AG20443 (cell line): ENCODE results near the gene EMC8.
A peak's percentile ranks its signal among the peaks of the same experiment; 100 is the strongest.
"Not testable (repeated sequence)": the region's sequence is repeated elsewhere in the genome, so short reads cannot be mapped to it uniquely, and the experiment has no call there.

ENCODE experiments used
- DNase-seq: peaks from one replicate; pipeline ENCODE4 v3.0.0; 2012; ENCODE audit warnings: low spot score, mixed read lengths

Gene EMC8

DNA sequence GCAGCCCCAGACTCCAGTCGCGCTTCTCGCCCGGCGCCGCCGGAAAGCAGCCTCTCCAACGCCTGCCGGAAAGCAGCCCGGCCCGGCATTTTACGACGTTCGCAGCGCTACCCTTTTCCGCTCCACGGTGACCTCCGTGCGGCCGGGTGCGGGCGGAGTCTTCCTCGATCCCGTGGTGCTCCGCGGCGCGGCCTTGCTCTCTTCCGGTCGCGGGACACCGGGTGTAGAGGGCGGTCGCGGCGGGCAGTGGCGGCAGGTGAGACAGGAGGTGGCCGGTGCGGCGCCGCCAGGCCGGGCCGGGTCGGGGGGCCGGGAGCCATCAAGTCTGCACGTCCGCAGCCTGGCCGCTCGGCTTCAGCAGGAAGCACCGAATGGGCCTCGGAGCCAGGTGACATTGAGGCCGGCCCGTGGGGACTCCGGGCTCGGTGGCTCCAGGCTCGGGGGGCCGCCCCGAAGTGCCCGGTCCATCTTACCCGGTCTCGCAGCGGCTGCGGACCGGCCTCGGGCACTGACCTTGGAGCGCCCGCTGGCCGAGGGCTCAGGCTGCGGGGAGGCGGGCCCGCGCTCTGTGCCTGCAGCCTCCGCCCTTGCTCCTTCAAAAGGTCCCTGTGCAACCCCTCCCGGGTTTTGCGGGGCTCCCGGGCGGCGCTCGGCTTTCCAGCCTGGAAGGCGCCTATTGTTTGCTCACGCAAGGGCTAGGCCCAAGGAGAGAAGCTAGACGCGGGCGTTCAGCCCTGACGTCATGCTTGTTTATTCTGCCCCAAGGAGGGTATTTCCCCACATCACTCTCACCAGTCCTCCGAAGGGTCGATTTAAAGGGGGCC lies at the start of gene EMC8, which contains the start of gene COX4I1:
TSS of gene EMC8 (minus strand) at position 48 of the 824 bp plus-strand sequence. CDS start 249 bp downstream, outside the sequence.
TSS of gene COX4I1 (plus strand) at position 199 of the 824 bp plus-strand sequence. CDS start 1,511 bp downstream, outside the sequence.
- DNase-seq = peak; percentile 98

GRCh38 chr16:85848986-85849385 lies 49.6 kb upstream of the EMC8 start:
- no peak for DNase-seq

DNA sequence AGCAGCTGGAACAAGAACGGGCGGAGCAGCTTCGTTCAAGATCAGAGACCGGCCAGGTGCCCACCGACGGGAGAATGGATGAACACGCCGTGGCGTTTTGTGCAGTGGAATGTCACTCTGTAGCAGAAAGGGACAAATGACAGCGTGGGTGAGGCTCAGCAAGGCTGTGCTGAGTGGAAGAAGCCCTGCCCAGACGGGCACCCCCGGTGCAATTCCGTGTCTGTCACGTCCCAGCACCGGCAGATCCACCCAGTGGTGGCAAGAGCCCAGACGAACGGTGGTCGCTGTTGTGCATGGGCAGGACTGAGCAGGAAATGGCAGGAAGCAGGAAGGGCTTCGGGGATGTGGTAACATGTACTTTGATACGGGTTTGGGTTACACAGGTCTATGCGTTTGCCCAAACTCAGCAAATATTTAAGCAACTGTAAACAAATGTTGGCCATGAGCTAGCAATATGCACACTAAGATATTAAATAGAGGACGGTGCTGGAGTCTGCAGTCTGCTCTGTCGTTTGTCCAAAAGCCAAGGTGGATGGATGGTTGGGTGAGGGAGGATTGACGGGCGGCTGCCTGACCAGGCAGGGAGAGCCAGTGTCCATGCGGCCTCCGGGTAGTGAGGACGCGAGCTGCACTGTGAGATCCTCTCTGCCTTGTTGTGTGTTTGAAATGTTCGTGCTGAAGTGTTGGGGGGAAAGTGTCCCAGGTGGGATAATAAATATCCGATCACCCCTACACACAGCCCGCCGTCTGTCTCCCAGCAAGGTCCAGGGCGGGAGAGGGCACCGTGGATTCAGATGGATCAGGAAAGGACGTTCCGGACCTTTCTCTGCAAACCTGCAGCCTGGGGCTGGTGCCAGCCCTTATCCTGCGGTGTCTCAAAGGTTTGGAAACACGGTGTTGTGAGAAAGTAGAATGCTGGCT lies 48.6 kb upstream of the EMC8 start:
- no peak for DNase-seq

DNA sequence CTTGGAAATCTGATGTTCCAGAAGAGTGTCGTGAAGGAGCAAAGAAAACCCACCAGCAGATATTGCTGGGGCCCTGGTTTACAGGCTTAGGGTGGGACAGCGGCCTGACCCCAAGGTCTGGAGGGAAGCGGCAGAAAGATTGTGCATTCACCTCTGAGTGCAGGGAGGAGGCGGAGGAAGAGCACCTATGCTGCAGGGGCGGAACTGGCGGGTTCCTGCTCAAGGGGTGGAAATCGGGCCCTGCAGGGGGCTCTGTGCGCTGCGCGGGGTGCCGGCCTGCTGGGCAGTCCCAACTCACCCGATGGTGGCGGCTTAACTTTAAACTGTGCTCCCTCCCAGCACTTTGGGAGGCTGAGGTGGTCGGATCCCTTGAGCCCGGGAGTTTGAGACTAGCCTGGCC lies 47.7 kb upstream of the EMC8 start:
- DNase-seq = no peak

DNA sequence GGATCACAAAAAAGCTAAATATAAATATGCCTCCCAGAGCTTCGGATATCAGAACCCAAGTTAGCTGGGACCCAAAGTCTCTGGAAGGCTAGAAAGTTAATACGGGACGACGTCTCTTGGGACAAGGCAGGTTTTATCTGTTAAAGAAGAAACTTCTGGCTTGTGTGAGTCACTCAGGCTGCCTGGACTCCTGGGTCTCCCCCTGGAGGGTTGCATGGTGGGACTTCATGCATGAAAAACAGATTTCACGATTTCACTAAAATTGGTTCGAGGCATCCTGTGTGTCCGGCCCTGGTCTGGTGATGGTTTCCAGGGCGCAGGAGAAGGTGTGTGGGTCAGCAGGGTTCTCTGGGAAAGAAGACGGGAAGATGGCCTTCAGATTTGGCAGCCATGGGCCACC lies 47.1 kb upstream of the EMC8 start:
- DNase-seq = no peak

DNA sequence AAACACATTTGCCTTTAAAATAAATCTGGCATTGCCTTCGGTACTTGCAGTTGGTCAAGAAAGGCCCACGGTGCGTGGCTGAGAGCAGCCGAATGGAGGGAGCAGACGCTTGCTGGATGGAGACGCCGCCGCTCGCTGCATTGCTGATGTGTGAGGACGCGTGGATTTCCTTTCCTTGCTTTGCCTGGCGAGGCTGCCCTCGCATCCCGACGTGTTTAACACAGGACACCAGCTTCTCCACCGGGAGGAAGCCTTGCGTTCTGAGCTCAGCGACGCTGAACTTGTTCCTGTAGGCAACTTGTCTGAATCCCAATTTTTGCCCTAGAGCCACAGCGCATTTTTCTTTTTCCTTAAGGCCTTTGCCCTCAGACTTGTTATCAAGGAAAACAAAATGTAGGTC lies 45.9 kb upstream of the EMC8 start:
- DNase-seq = no peak

DNA sequence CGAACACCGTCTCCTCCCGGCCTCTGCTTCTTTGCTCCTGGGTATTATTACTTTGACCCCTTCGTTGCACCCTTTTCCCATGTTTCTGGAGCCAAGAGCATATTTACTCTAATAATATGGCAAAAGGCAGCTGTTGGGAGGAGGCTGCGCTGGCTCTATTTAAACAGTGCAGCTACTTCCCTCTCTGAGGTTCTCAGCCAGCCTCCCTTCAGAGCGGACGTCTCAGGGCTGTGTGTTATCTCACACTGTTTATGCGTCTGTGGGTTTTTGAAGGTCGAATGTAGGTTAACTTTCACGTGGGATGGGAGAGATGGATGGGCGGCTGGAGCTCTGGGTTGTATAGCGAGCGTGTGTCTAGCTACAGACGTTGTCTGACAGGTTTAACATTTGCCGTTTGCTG lies 45.4 kb upstream of the EMC8 start:
- DNase-seq = no peak

- no peak for DNase-seq
Observed at GRCh38 chr16:85844169-85844481, 44.8 kb upstream of the EMC8 start.

DNA sequence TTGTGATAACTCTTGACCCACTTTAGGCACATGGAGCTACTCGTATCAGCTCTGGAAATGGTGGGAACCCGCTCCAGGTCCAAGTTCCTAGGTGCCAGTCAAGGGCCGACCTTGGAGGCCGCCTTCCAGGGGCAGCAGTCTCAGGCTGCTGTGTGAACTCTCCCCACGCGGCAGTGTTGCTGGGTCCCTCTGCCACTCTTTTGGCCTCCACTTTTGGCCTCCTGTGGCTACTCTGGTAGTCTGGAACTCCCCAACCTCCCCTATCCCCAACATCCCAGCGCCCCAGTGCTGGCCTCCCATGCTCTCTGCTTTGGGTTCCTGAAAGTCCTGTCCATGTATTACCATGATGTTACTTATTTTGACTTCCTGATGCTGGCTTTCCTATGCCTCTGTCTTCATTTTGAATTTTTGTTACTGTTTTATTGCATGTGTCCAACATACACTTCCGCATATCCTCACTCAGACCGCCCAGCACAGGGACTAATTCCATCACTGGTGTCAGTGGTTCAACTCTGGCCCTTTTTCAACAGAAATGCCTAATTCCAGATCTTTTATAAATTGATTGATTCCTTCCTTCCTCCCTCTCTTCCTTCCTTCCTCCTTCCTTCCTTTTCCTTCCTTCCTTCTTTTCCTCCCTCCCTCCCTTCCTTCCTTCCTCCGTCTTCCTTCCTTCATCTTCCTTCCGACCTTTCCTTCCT lies 44.3 kb upstream of the EMC8 start:
- DNase-seq = no peak

GRCh38 chr16:85842848-85843247 lies 43.5 kb upstream of the EMC8 start:
- no peak for DNase-seq

DNA sequence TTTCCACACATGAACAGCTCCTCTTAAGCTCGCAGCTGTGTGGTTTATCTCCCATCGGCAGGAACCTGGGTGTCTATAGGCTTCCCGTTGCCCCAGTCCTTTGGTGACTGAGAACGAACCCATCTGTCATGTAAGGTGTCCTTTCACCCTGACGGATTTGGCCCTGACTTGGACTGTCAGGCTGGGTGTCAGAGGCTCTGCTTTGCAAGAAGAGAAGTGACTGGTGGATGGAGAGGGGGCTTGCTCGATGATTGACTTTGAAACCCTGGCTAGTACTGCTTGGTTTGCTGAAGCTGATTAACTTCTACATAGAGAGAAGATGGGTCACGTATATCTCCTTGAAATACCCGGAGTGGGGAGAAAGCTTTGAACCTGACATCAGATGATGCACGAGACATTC lies 43.1 kb upstream of the EMC8 start:
- no peak for DNase-seq

DNA sequence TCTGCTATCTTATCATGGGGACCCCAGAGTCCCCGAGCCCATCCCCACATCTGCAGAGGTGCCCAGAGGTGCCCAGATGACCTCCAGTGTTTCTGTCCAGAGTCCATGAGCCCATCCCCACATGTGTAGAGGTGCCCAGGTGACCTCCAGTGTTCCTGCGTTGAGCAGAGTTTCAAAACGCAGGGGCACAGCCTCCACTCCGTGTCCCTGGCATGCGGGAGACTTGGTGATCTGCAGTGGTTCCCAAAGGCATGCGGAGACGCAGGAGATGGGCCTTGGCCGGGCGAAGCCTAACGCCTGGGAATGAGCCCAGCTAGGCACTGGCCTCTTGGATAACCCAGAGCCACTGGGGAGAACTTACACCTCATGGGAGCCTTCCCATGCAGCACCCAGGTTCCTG lies 41.5 kb upstream of the EMC8 start:
- no peak for DNase-seq

GRCh38 chr16:85840395-85840794 lies 41.1 kb upstream of the EMC8 start:
- no peak for DNase-seq

DNA sequence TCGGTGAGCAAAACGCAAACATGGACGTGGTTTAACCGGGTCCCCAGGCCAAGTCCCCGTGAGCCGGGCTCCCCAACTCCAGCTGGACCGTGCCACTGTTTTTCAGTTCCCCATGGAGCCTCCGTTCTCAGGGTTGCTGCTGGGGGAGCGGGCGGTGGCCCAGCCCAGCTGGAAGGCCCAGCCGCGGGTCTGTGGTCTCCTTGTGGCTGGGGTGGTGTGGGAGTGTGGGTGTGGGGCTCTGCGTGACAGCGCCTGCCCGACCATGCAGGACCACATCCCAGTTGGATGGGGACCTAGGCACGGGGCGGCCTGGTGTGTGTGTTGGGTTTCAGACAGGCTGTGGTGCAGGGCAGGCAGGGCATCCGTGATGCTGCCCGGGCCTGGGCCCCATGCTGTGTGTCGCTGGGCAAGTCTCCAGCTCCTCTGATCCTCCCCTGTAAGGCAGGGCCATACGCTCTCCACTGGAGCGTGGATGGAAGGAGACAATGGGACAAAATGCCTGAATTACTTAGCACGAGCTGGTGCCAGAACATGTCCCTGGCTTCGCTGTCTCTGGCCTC lies 40.4 kb upstream of the EMC8 start:
- no peak for DNase-seq

DNA sequence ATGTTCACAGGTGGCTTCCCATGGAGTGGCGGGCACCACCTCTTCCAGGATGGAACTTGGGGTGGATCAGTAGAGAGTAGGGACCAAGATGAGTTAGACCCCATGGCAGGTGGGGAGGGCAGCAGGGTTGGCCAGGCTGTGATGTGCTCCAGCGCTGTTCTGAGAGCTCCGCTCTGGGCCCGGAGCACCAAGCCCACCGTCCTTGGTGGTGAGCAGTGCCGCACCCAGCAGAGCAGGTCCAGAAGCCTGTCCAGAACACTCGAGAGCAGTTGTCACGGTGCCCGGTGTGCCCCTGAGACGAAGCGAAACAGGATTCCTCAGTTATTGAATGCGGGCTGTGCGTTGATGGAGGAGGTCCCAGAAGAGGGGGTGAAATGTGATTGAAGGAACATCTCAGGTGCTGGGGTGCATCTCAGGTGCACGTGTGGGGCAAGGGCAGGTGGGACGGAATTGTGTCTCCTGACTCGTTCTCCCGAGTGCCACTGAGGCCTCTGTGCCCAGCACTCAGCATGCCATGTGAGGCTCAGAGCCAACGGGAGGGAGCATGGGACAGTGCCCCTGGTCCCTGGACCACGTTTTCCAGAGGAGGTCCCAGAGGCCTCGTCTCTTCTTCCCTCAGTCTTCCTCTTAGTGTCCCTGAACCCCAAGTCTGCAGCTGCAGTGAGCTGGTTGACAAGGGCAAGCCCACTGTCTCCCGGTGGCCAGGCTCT lies 39.7 kb upstream of the EMC8 start:
- no peak for DNase-seq

DNA sequence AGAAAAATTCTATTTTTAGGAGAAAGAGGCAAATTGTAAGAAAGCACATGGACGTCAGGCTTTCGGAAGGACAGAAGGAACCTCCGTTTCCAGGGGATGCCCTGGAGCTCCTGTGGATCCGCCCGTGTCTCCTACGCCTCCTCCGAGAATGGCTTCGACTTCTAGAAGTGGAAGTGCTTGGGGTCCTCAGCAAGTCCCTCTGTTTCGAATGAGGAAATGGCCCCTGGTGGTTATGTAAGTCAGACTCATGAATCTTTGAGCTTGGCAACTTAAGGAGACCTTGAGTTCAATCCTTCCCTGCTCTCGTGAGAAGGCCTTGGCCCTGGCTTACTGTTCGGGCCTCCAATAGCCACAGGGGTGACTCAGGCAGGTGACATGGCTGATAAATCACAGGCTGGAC lies 39.0 kb upstream of the EMC8 start:
- no peak for DNase-seq

- DNase-seq = not testable (repeated sequence)
Observed at GRCh38 chr16:85837654-85838053, 38.3 kb upstream of the EMC8 start.

DNA sequence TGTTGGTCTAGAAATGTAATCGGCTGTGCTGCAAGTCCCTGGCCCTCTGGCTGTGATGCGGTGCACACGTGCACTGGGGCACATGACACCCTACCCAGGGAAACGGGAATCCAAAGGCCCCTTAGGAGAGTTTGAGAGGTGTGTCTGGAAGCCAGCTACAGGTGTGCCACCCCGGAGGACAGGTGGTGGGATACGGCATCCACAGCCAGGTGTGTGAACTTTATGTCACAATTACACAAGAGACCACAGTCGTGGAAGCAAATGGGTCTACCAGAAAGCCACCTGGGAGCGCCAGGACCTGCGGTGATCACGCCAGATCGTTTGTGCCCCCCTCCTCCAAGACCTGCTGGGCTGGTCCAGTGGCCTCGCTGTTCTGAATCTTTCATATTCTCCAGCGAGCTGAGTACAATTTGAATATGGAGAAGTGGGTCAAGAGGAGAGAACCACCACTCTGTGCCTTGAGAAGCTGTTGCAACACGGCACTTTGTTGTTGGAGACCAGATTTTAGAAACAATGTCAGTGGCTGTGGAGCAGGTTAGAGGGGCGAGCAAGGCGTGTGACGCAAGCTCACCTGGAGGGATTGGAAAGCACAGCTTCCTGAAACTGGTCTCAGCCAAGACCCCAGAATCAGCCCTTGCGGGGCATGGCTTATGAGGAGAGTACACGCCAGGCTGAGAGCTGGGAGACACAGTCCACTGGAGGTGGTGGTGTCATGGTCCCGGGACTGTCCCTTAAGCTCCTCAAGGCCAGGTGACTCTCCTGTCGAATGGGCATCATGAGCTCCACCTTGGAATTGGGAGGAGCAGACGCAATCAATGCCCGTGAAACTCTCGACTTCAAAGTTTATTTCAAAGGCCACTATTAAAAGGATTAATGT lies 37.6 kb upstream of the EMC8 start:
- no peak for DNase-seq

DNA sequence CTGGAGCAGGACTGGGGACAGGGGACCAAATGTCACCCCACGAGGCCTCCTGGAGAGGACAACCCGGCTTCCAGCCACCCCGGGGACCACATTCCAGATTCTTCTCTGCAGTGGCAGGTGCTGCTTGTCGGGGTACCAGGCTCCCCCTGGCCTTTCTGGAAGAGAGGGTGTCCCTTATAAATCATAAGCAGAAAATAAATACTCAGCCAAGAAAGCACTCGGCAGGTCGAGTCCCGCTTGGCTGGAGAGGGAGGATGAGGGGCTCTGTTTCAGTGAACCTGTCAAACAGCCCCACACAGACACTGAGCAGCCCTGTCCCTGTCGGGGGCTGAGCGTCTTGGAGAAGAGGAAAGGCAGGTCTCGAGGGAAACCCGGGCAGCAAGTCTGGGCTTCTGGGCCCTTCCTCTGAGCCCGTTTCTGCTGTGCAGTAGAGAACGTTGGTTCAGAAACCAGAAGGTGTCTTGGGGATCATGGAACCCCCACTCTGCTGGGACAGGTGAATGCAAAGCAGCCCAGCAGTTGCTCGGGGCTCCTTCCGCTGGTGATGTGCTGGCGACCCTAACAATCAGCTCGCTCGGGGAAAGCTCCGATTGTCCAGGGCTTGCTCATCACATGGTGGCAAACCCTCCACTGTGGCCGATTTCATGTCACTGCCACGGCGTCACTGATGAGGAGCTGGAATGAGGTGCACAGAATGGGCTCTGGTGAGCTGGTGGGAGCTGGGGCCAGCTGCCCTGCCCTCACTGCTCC lies 36.8 kb upstream of the EMC8 start:
- no peak for DNase-seq

DNA sequence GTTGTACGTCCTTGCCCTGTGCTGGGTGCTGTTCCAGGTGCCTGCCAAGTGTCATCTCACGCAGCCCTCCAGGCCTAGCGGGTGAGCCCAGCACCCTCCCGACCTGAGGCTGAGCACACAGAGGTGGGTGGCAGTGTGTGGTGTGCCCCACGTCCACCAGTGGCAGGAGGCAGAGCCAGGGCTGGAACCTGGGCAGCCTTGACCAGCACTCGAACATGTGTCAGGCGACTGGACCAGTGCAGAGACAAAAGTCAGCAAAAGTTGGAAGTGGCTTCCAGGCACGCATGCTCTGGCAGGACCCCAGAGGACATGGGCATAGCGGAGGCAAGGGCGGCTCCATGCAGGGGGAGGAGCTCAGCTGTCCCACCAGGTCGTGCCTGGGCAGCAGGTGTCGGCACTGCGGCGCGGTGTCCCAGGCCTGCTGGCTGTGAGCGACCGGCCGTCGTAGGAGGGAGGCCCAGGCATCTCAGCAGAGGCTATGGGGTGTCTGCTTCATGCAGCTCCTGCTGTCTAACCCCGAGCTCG lies 35.9 kb upstream of the EMC8 start:
- DNase-seq = no peak
